Effector memory CD4-positive, alpha-beta T cell (primary cell): Measurements from ENCODE around the gene MINDY4.

ENCODE experiments used
- DNase-seq, 3 donors: peaks; one replicate each; pipeline ENCODE4 v3.0.0-alpha.2; 2020
- H3K27ac ChIP-seq: 2 replicates; pipeline ENCODE4 v1.7.0; 2013; ENCODE audit warnings: mild to moderate bottlenecking, low read length, moderate library complexity; ENCODE audit not compliant: insufficient read depth, poor library complexity, severe bottlenecking
- H3K27me3 ChIP-seq: replicated peaks from 2 replicates; pipeline ENCODE4 v1.7.0; 2013; ENCODE audit warnings: mild to moderate bottlenecking, low read length; ENCODE audit not compliant: insufficient read depth, control insufficient read depth, poor library complexity, severe bottlenecking
- H3K36me3 ChIP-seq: 2 replicates; pipeline ENCODE4 v1.7.0; 2013; ENCODE audit warnings: mild to moderate bottlenecking, low read length, moderate library complexity; ENCODE audit not compliant: control insufficient read depth, insufficient read depth
- H3K4me1 ChIP-seq: 2 replicates; pipeline ENCODE4 v1.7.0; 2013; ENCODE audit warnings: low read length, mild to moderate bottlenecking; ENCODE audit not compliant: control insufficient read depth, insufficient read depth, poor library complexity, severe bottlenecking
- H3K4me3 ChIP-seq: 2 replicates; pipeline ENCODE4 v1.7.0; 2013; ENCODE audit warnings: low read length, low read depth, mild to moderate bottlenecking; ENCODE audit not compliant: insufficient read depth, poor library complexity, severe bottlenecking
- H3K9me3 ChIP-seq: 2 replicates; pipeline ENCODE4 v1.7.0; 2013; ENCODE audit warnings: mild to moderate bottlenecking, low read length, moderate library complexity; ENCODE audit not compliant: control insufficient read depth

MINDY4 gene

DNA sequence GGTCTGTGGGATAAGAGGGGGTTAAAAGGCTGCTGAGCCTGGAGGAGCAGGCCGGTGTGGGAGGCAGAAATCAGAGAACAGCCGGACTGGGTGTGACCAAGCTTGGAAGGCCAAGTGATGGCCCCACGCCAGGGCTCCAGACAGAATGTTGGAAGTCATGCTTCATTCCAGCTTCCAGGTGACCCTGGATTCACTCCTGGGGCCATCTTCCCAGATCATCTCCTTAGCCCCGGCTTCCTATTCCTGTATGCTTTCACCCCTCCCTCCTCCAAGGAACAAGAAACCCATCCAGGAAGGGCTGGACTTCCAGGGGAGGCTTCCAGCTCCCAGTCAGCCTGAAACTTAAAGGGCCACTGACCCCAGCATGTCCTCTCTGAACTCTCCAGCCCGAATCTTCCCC, 18.2 kb upstream of the MINDY4 start:
- no peaks in the 10 kb centered on the region for H3K9me3 ChIP-seq
- no peak for DNase-seq
- no peaks in the 10 kb centered on the region for H3K36me3 ChIP-seq
- H3K27ac ChIP-seq: no peak overlapping the region
- no peaks in the 10 kb centered on the region for H3K27me3 ChIP-seq
- no peak overlapping the region for H3K4me3 ChIP-seq
- H3K4me1 ChIP-seq: no peaks in the 10 kb centered on the region

- Histone ChIP-seq H3K4me3 (no peak overlapping the region), H3K27me3 (no peaks in the 10 kb centered on the region), H3K9me3 (no peaks in the 10 kb centered on the region), H3K4me1 (no peaks in the 10 kb centered on the region), H3K36me3 (no peaks in the 10 kb centered on the region), H3K27ac (no peak overlapping the region)
- DNase-seq: no peak
These were observed 16.8 kb upstream of the MINDY4 start for GRCh38 chr7:30754315-30754877.

DNA sequence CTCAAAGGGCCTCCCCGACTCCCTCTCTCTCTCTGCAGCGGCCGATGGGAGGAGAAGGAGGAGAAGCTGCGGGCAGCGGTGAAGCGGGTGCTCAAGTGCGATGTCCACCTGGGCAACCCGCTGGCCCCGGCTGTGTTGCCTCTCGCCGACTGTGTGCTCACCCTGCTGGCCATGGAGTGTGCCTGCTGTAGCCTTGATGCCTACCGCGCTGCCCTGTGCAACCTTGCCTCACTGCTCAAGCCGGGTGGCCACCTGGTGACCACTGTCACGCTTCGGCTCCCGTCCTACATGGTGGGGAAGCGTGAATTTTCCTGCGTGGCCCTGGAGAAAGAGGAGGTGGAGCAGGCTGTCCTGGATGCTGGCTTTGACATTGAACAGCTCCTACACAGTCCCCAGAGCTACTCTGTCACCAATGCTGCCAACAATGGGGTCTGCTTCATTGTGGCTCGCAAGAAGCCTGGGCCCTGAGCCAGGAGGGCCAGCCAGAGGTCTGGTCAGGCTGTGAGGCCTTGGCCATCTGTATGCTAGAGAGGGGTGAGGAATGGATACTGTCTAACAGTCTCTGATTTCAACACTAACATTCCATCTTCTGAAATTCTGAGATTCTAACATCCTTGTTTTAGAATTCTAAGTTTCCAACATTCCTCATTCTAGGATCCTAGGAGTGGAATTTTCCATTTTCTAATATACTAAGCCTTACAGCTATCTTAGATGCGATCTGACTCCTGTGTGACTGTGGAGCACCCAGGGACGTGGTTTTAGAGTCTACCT, 15.6 kb upstream of the MINDY4 start:
- H3K4me3 ChIP-seq: no peak overlapping the region

DNA sequence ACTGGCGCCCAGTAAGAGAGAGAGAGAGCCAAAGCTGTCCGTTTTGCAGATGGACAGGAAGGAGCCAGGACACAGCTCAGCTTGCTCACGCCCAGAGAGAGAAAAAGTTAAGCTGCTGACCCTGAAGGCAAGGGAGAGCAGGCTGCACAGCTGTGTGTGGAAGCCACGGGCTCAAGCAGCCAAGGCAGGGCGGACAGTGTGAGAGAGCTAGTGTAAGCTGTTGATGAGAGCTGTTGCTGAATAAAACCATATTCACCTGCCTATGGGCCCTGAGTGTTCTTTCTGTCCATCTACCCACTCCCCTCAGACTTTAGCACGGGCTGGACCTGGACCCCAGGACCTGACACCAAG, 13.9 kb upstream of the MINDY4 start:
- H3K27ac ChIP-seq: no peak overlapping the region
- no peak for DNase-seq
- H3K36me3 ChIP-seq: no peaks in the 10 kb centered on the region
- no peaks in the 10 kb centered on the region for H3K4me1 ChIP-seq
- H3K9me3 ChIP-seq: no peaks in the 10 kb centered on the region
- no peak overlapping the region for H3K4me3 ChIP-seq
- no peaks in the 10 kb centered on the region for H3K27me3 ChIP-seq

More for the DNA sequence above, 15.6 kb upstream of the MINDY4 start:
- no peak for DNase-seq
- no peaks in the 10 kb centered on the region for H3K4me1 ChIP-seq
- no peaks in the 10 kb centered on the region for H3K36me3 ChIP-seq
- H3K9me3 ChIP-seq: no peaks in the 10 kb centered on the region
- no peak overlapping the region for H3K27ac ChIP-seq
- no peaks in the 10 kb centered on the region for H3K27me3 ChIP-seq

DNA sequence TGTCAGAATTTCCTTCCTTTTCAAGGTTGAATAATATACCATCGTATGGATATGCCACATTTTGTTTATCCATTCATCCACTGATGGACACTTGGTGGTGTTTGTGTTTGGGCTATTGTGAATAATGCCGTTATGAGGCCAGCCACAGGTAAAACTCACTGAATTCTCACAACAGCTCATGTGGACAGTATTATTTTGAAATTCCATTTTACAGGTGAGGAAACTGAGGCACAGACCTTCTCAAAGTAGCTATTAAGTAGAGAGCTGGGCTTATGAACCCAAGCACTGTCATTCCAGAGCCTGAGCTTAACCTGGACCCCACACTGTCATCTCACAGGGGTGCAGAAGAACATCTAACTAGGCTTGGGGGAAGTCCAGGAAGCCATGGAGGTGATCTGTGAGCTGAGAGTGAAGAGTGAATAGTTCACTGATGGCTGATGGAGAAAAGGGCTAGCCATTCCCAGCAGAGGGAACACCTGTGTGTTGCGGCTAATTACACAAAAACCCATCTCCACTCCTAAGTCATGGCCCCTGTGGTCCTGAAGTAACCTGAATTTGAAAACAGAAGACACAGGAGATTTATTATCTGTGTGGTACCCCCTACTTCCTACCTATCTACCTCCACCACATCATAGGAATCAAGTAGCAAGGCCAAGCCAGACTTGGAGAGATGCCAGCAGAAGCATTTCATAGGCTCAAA, 10.6 kb upstream of the MINDY4 start:
- Histone ChIP-seq H3K4me3 (no peak overlapping the region), H3K27ac (no peak overlapping the region)
- DNase-seq: no peak

DNA sequence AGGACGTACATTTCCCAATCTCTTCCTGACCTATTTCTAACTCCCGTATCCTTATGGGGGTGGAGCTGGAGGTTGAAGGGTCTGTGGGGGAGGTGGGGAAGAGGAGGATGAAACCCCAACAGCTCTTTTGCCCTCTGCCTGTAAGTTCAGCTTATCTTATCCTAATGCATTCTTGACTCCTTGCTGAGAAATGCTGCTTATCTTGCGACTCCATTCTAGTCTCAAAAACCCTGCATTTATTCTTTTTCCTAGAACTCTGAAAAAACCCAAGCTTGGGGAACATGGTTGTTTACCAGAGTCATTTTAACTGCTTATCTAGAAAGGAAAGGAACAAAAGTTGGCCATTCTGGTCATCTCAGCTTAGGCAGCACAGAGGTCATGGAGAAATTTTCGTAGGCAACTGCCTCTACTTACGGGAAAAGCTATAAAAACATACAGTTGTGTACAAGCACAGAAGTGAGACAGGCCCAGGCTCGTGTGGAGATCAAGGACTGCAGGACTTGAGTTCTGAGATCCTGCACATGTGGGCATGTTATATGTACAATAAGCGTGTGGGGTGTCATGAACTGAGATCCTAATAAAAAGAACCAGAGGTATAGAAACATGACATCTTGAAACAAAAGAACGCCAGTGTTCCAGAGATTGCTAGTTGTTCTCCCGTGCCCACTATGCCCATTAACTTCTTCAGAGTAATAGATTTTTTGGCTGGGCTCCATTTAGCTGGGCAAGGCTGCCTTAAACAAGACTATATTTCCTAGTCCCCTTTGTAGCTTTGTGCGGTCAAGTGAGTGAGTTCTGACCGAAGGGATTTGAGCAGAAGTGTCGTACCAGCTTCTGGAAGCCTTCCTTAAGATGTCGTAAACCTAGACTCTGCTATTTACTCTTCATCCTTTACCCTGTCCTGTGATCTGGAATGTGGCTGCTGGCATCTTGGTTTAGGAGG, 9.7 kb upstream of the MINDY4 start:
- no peak overlapping the region for H3K27ac ChIP-seq
- H3K9me3 ChIP-seq: no peaks in the 10 kb centered on the region
- H3K4me1 ChIP-seq: no peaks in the 10 kb centered on the region
- DNase-seq: no peak
- no peaks in the 10 kb centered on the region for H3K36me3 ChIP-seq
- no peak overlapping the region for H3K4me3 ChIP-seq
- H3K27me3 ChIP-seq: no peaks in the 10 kb centered on the region

More for the DNA sequence above, 10.6 kb upstream of the MINDY4 start:
- Histone ChIP-seq H3K36me3 (no peaks in the 10 kb centered on the region), H3K4me1 (no peaks in the 10 kb centered on the region), H3K27me3 (no peaks in the 10 kb centered on the region), H3K9me3 (no peaks in the 10 kb centered on the region)

GRCh38 chr7:30764030-30764975, 6.9 kb upstream of the MINDY4 start:
- H3K27me3 ChIP-seq: no peaks in the 10 kb centered on the region
- H3K4me3 ChIP-seq: no peak overlapping the region
- no peak overlapping the region for H3K27ac ChIP-seq
- no peaks in the 10 kb centered on the region for H3K9me3 ChIP-seq
- H3K36me3 ChIP-seq: no peaks in the 10 kb centered on the region
- H3K4me1 ChIP-seq: no peaks in the 10 kb centered on the region
- no peak for DNase-seq

DNA sequence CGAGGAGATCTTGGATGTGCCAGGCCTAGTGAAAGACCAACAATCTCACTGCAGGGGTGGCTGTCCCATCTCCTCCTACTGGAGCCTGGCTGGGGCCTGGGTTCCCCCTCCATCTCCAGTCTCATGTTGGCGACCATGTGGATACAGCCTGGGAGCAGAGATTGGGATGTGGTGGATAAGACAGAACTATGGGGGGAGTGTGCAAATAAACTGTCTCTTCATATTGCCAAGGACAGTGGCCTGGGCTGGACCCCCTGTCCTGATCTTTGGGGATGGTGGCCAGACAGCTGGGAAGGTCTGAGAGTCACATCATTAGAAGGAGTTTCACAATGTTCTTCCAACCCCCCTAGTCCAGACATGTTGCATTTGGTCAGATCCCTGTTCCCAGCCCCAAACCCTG, 5.8 kb upstream of the MINDY4 start:
- Histone ChIP-seq H3K9me3 (no peaks in the 10 kb centered on the region), H3K36me3 (no peaks in the 10 kb centered on the region), H3K4me1 (no peaks in the 10 kb centered on the region), H3K27ac (no peak overlapping the region), H3K27me3 (no peaks in the 10 kb centered on the region), H3K4me3 (no peak overlapping the region)
- no peak for DNase-seq

DNA sequence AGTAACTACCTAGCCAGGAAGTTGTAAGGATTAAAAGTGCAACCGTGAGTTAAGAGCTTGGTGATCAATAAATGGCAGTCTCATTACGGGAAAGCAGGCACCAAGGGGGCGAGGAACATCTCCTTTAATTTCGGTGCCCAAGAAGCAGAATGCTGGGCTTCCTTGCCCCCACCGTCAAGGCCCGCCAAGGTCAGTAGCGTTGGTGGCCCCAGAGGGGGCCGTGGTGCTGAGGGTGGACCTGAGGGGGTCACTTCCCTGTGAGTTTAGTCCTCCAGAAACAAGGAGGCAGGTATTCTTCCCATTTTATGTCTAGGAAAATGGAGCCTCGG, 408 bp upstream of the MINDY4 start:
- Histone ChIP-seq H3K36me3 (no peaks in the 10 kb centered on the region), H3K27ac (no peak overlapping the region), H3K4me3 (peak overlapping the region; percentile 93), H3K27me3 (no peaks in the 10 kb centered on the region), H3K4me1 (peaks cover 4% of the 10 kb centered on the region), H3K9me3 (no peaks in the 10 kb centered on the region)
- no peak for DNase-seq
